Hepatic stellate cell (primary cell): Measurements from ENCODE around the gene SURF1.
"Not testable (repeated sequence)": the region's sequence is repeated elsewhere in the genome, so short reads cannot be mapped to it uniquely, and the experiment has no call there.

ENCODE experiments used
- DNase-seq: peaks from one replicate; pipeline ENCODE4 v3.0.0; 2011; ENCODE audit warnings: low spot score

Gene SURF1

GRCh38 chr9:133342570-133342969 is 13.7 kb downstream of the SURF1 start:
- no peak for DNase-seq

GRCh38 chr9:133342069-133342406 is 14.2 kb downstream of the SURF1 start:
- no peak for DNase-seq

GRCh38 chr9:133341369-133342068 is 14.8 kb downstream of the SURF1 start:
- DNase-seq = no peak

- DNase-seq = no peak
These were observed 15.4 kb downstream of the SURF1 start for GRCh38 chr9:133340916-133341315.

GRCh38 chr9:133340256-133340655 is 16.0 kb downstream of the SURF1 start:
- DNase-seq = no peak

GRCh38 chr9:133339641-133340040 is 16.6 kb downstream of the SURF1 start:
- no peak for DNase-seq

GRCh38 chr9:133335924-133336811 is 20.1 kb downstream of the SURF1 start, which contains the start of gene SURF6:
Gene SURF6 (minus strand): TSS chr9:133336188. CDS start chr9:133336132, 56 bp downstream.
- DNase-seq = peak; percentile 88

GRCh38 chr9:133334888-133335287 is 21.4 kb downstream of the SURF1 start:
- not testable (repeated sequence) for DNase-seq

- no peak for DNase-seq
These were observed 22.1 kb downstream of the SURF1 start for GRCh38 chr9:133334161-133334560.

- no peak for DNase-seq
These were observed 22.7 kb downstream of the SURF1 start for GRCh38 chr9:133333566-133333965.

GRCh38 chr9:133333011-133333410 is 23.3 kb downstream of the SURF1 start:
- no peak for DNase-seq

GRCh38 chr9:133332381-133332730 is 23.9 kb downstream of the SURF1 start:
- no peak for DNase-seq

- DNase-seq = no peak
These were observed 24.5 kb downstream of the SURF1 start for GRCh38 chr9:133331641-133332380.

GRCh38 chr9:133331221-133331620 is 25.1 kb downstream of the SURF1 start:
- no peak for DNase-seq

- not testable (repeated sequence) for DNase-seq
These were observed 26.8 kb downstream of the SURF1 start for GRCh38 chr9:133329306-133330156.

- no peak for DNase-seq
These were observed 28.3 kb downstream of the SURF1 start for GRCh38 chr9:133327834-133328484.

GRCh38 chr9:133327021-133327420 is 29.3 kb downstream of the SURF1 start:
- not testable (repeated sequence) for DNase-seq

- no peak for DNase-seq
These were observed 32.1 kb downstream of the SURF1 start for GRCh38 chr9:133323991-133324703.

- no peak for DNase-seq
These were observed 33.1 kb downstream of the SURF1 start for GRCh38 chr9:133323211-133323610.

- no peak for DNase-seq
These were observed 33.6 kb downstream of the SURF1 start for GRCh38 chr9:133322701-133323100.
